ENCODE data around the gene GRHL1. TPM values are rescaled to one million over a fixed set of nuclear protein-coding genes. Genes with fewer than 3 reads are reported as not detected.

GRHL1 gene
- total and polyA plus RNA-seq, 2 of the 8 experiments (the other 6 are each of a cell fraction or from before 2014, with no cell fraction given) = 1.3 to 3.6 TPM

GRCh38 chr2:9971105-9971818 lies 19.8 kb downstream of the GRHL1 start (continued):
- TF ChIP-seq SP1 (IDR thresholded peaks at IDR 0.05; ENCODE audit: low read depth, low read length) = no peak

All from H1 (cell line).